ENCODE measurements around the gene CNOT6L. TPM values are rescaled to one million over a fixed set of nuclear protein-coding genes. Genes with fewer than 3 reads are reported as not detected.

The CNOT6L gene
- total and polyA plus RNA-seq, 2 of the 4 experiments (the other 2 are of a cell fraction) = 3.5 to 21.1 TPM

- Histone ChIP-seq H3K27me3 (ENCODE audit: control insufficient read depth, insufficient read depth, low read length) (no peaks in the 10 kb centered on the region), H2BK5ac (ENCODE audit: low read depth, low read length, poor library complexity, severe bottlenecking) (no peak overlapping the region), H2AFZ (replicated peaks; ENCODE audit: low read length, poor library complexity) (no peak overlapping the region), H3K4me1 (ENCODE audit: control insufficient read depth, insufficient read depth, low read length) (no peaks in the 10 kb centered on the region), H4K8ac (ENCODE audit: low read depth in 2 of 2, low read length in 2 of 2) (no peak overlapping the region), H3K36me3 (ENCODE audit: control insufficient read depth, insufficient read depth, low read length) (peaks cover 3% of the 10 kb centered on the region; the same call in 1 of the 2 replicates), H4K91ac (ENCODE audit: insufficient read depth, low read depth, low read length) (no peak overlapping the region), H3K4me2 (ENCODE audit: low read depth, low read length) (no peak overlapping the region), H3K4ac (ENCODE audit: low read depth, low read length) (no peak overlapping the region), H2AK9ac (replicated peaks; ENCODE audit: low read depth, low read length, poor library complexity) (no peak overlapping the region), H3K14ac (replicated peaks; ENCODE audit: low read depth, low read length) (no peak overlapping the region), H2AK5ac (ENCODE audit: low read depth, low read length) (no peak overlapping the region), H3K9ac (ENCODE audit: low read depth, low read length) (no peak overlapping the region), H3K4me3 (ENCODE audit: insufficient read depth, low read depth, low read length) (no peak overlapping the region), H3K9me3 (ENCODE audit: control insufficient read depth, insufficient read depth, low read length) (no peaks in the 10 kb centered on the region), H2BK20ac (ENCODE audit: low read depth, low read length) (no peak overlapping the region), H4K20me1 (ENCODE audit: insufficient read depth, low read length) (no peaks in the 10 kb centered on the region), H3K27ac (ENCODE audit: insufficient read depth, low read length) (no peak overlapping the region), H2BK120ac (ENCODE audit: low read depth, low read length) (no peak overlapping the region), H3K23ac (ENCODE audit: low read depth, low read length) (no peak overlapping the region), H2BK15ac (ENCODE audit: low read depth, low read length) (no peak overlapping the region), H3K56ac (ENCODE audit: extremely low read depth, insufficient read depth, low read length) (no peak overlapping the region), H3K9me1 (ENCODE audit: insufficient read depth, low read length) (no peaks in the 10 kb centered on the region), H4K5ac (ENCODE audit: low read depth, low read length) (no peak overlapping the region), H3K79me1 (ENCODE audit: low read depth in 1 of 2, low read length in 2 of 2) (no peaks in the 10 kb centered on the region), H3K18ac (ENCODE audit: low read depth, low read length) (no peak overlapping the region)
- intact Hi-C loops (cut with micrococcal nuclease) = no loop called here
- in situ Hi-C loops (cut with MboI; ENCODE audit: low sequenced_read_pairs) = no loop called here
- DNase-seq (no peak), ATAC-seq (ENCODE audit: low read depth) (no peak)
- WGBS, 2 experiments (ENCODE audit: extremely low coverage in 2 of 2, insufficient read length in 1 of 2) = no CpG with 5 or more reads among the region's 1 CpG
- no TSS peak for BruUV-seq (replicated peaks)
- ChIA-PET POLR2A (ENCODE audit: unreplicated experiment) (no interaction called here), CTCF (interaction anchor here (0.6 kb wide), 1 partner anchor 145 kb away, joined by 3 read pairs; no protein-coding TSS in a partner anchor)
- dilution Hi-C loops (cut with HindIII; ENCODE audit: low sequenced_read_pairs, unreplicated experiment) = no loop called here
- no peak for TF ChIP-seq CHD1 (IDR thresholded peaks at IDR 0.05; ENCODE audit: low read depth, low read length)
- TF ChIP-seq MXI1 (IDR thresholded peaks at IDR 0.05; ENCODE audit: borderline replicate concordance, low read depth, low read length) = no peak
- TF ChIP-seq NFE2L2 (IDR thresholded peaks at IDR 0.05; ENCODE audit: low read depth, low read length) = no peak
- no peak for TF ChIP-seq RFX5 (IDR thresholded peaks at IDR 0.05; ENCODE audit: low read depth, low read length)
- TF ChIP-seq POLR2A (IDR thresholded peaks at IDR 0.05; ENCODE audit: low read depth, low read length) = no peak
- TF ChIP-seq MAZ (IDR thresholded peaks at IDR 0.05; ENCODE audit: borderline replicate concordance, low read depth, low read length) = no peak
- TF ChIP-seq ELK1 (IDR thresholded peaks at IDR 0.05; ENCODE audit: borderline replicate concordance, low read depth, low read length) = no peak
- TF ChIP-seq FOS (IDR thresholded peaks at IDR 0.05; ENCODE audit: low read depth, low read length) = no peak
- TF ChIP-seq MAFK (IDR thresholded peaks at IDR 0.05; ENCODE audit: low read depth, low read length) = no peak
- TF ChIP-seq BHLHE40 (IDR thresholded peaks at IDR 0.05; ENCODE audit: low read depth, low read length) = no peak
- no peak for TF ChIP-seq SMC3 (IDR thresholded peaks at IDR 0.05; ENCODE audit: low read depth, low read length)
- no peak for TF ChIP-seq RAD21 (IDR thresholded peaks at IDR 0.05; ENCODE audit: low read length)
- TF ChIP-seq CTCF (conservative IDR thresholded peaks at IDR 0.05; ENCODE audit: low read depth, low read length) = no peak
- no peak for TF ChIP-seq USF2 (IDR thresholded peaks at IDR 0.05; ENCODE audit: low read depth, low read length)
- TF ChIP-seq RCOR1 (IDR thresholded peaks at IDR 0.05; ENCODE audit: insufficient replicate concordance, low read length) = no peak
- TF ChIP-seq CEBPB (IDR thresholded peaks at IDR 0.05; ENCODE audit: low read depth, low read length) = no peak
Measured at GRCh38 chr4:77758804-77759203, 60.4 kb downstream of the CNOT6L start.
